Hippocampal formation (tissue), 2 donors: Measurements from ENCODE around the gene ITGA11.
"Not testable (repeated sequence)": the region's sequence is repeated elsewhere in the genome, so short reads cannot be mapped to it uniquely, and the experiment has no call there.

Source experiments
- DNase-seq, 2 donors: peaks; one replicate each; lab custom pipeline; 2025; lab: John Stamatoyannopoulos, UW

ITGA11 gene

GRCh38 chr15:68409736-68410370 lies 22.1 kb downstream of the ITGA11 start:
- no peak for DNase-seq

- DNase-seq = no peak
These were observed 23.0 kb downstream of the ITGA11 start for GRCh38 chr15:68408971-68409370.

GRCh38 chr15:68407886-68408881 lies 23.8 kb downstream of the ITGA11 start:
- DNase-seq = no peak

- DNase-seq = no peak
These were observed 24.6 kb downstream of the ITGA11 start for GRCh38 chr15:68407141-68407885.

- no peak for DNase-seq
These were observed 26.3 kb downstream of the ITGA11 start for GRCh38 chr15:68405378-68406250.

GRCh38 chr15:68404056-68404798 lies 27.7 kb downstream of the ITGA11 start:
- no peak for DNase-seq

GRCh38 chr15:68403161-68403941 lies 28.6 kb downstream of the ITGA11 start:
- no peak for DNase-seq

GRCh38 chr15:68402432-68403160 lies 29.4 kb downstream of the ITGA11 start:
- no peak for DNase-seq

GRCh38 chr15:68401496-68402431 lies 30.2 kb downstream of the ITGA11 start:
- no peak for DNase-seq

GRCh38 chr15:68400066-68400456 lies 31.9 kb downstream of the ITGA11 start:
- DNase-seq = no peak

- DNase-seq = no peak
These were observed 32.6 kb downstream of the ITGA11 start for GRCh38 chr15:68399096-68400065.

GRCh38 chr15:68397999-68398398 lies 34.0 kb downstream of the ITGA11 start:
- not testable (repeated sequence) for DNase-seq

GRCh38 chr15:68396068-68396467 lies 35.9 kb downstream of the ITGA11 start:
- no peak for DNase-seq

- no peak for DNase-seq
These were observed 40.8 kb downstream of the ITGA11 start for GRCh38 chr15:68391121-68391520.

GRCh38 chr15:68389936-68390817 lies 41.8 kb downstream of the ITGA11 start:
- no peak for DNase-seq
